Liver (tissue), 9 donors: ENCODE measurements around the gene CACNA1D. TPM values are rescaled to one million over a fixed set of nuclear protein-coding genes. Genes with fewer than 3 reads are reported as not detected.
A peak's percentile ranks its signal among the peaks of the same experiment; 100 is the strongest.

Experiments used
- DNase-seq: peaks from one replicate; pipeline ENCODE4 v3.0.0-alpha.2; 2017; ENCODE audit warnings: low spot score
- H3K27ac ChIP-seq, 2 donors: one replicate each; pipeline ENCODE4 v1.7.0; 2013; ENCODE audit warnings: inconsistent platforms in 2 of 2, low read length in 2 of 2, control low read depth in 1 of 2, low read depth in 1 of 2, mild to moderate bottlenecking in 1 of 2
- H3K27me3 ChIP-seq, 4 donors: one replicate each; pipeline versions ENCODE4 v1.6.1 to v1.7.0; 2013; ENCODE audit warnings: low read length in 3 of 4, inconsistent platforms in 1 of 4, mild to moderate bottlenecking in 1 of 4, moderate library complexity in 1 of 4; ENCODE audit not compliant: control insufficient read depth in 4 of 4, insufficient read depth in 4 of 4
- H3K36me3 ChIP-seq, 4 donors: one replicate each; pipeline versions ENCODE4 v1.6.1 to v1.7.0; 2013; ENCODE audit warnings: low read length in 3 of 4, mild to moderate bottlenecking in 3 of 4, low read depth in 1 of 4, moderate library complexity in 1 of 4; ENCODE audit not compliant: control insufficient read depth in 4 of 4, insufficient read depth in 3 of 4
- H3K4me1 ChIP-seq, 4 donors: one replicate each; pipeline versions ENCODE4 v1.6.1 to v1.7.0; 2013; ENCODE audit warnings: low read length in 3 of 4, mild to moderate bottlenecking in 3 of 4, moderate library complexity in 1 of 4; ENCODE audit not compliant: control insufficient read depth in 4 of 4, insufficient read depth in 4 of 4
- H3K4me3 ChIP-seq, 3 donors: one replicate each; pipeline versions ENCODE4 v1.6.1 to v1.7.0; 2013; ENCODE audit warnings: low read length in 3 of 3, control low read depth in 1 of 3, low read depth in 1 of 3, mild to moderate bottlenecking in 1 of 3
- H3K9ac ChIP-seq, 2 donors: one replicate each; pipeline ENCODE4 v1.7.0; 2013; ENCODE audit warnings: low read length in 2 of 2, mild to moderate bottlenecking in 2 of 2, moderate library complexity in 2 of 2, control low read depth in 1 of 2, low read depth in 1 of 2
- H3K9me3 ChIP-seq, 4 donors: one replicate each; pipeline versions ENCODE4 v1.6.1 to v1.7.0; 2013; ENCODE audit warnings: low read length in 3 of 4; ENCODE audit not compliant: control insufficient read depth in 4 of 4
- EGR1 ChIP-seq, 2 donors: IDR thresholded peaks; 2 replicates each; pipeline ENCODE4 v1.6.1; 2016 to 2018; ENCODE audit warnings: antibody characterized with exemption in 2 of 2, low read depth in 2 of 2
- FOXA1 ChIP-seq: IDR thresholded peaks from 2 replicates; pipeline ENCODE4 v1.6.1; 2016; ENCODE audit warnings: antibody characterized with exemption
- FOXA2 ChIP-seq: IDR thresholded peaks from 2 replicates; pipeline ENCODE4 v1.6.1; 2016; ENCODE audit warnings: antibody characterized with exemption
- GABPA ChIP-seq, 2 donors: IDR thresholded peaks in 1 of 2; conservative IDR thresholded peaks in 1 of 2; 2 replicates each; pipeline ENCODE4 v1.6.1; 2016; ENCODE audit warnings: antibody characterized with exemption in 2 of 2, mild to moderate bottlenecking in 1 of 2, moderate library complexity in 1 of 2
- HNF4A ChIP-seq, 2 donors: conservative IDR thresholded peaks; 2 replicates each; pipeline ENCODE4 v1.6.1; 2016; ENCODE audit warnings: antibody characterized with exemption in 2 of 2, mild to moderate bottlenecking in 2 of 2
- HNF4G ChIP-seq: IDR thresholded peaks from 2 replicates; pipeline ENCODE4 v1.6.1; 2016; ENCODE audit warnings: antibody characterized with exemption
- JUND ChIP-seq, 2 donors: IDR thresholded peaks; 2 replicates each; pipeline ENCODE4 v1.6.1; 2016; ENCODE audit warnings: antibody characterized with exemption in 2 of 2
- NR2F2 ChIP-seq: IDR thresholded peaks from 2 replicates; pipeline ENCODE4 v1.6.1; 2016; ENCODE audit warnings: antibody characterized with exemption
- RAD21 ChIP-seq, 2 donors: IDR thresholded peaks; 2 replicates each; pipeline ENCODE4 v1.6.1; 2016; ENCODE audit warnings: antibody characterized with exemption in 2 of 2, mild to moderate bottlenecking in 2 of 2
- RXRA ChIP-seq, 2 donors: IDR thresholded peaks; 2 replicates each; pipeline ENCODE4 v1.6.1; 2017 to 2018; ENCODE audit warnings: antibody characterized with exemption in 2 of 2, mild to moderate bottlenecking in 1 of 2
- YY1 ChIP-seq: IDR thresholded peaks from 2 replicates; pipeline ENCODE4 v1.6.1; 2016; ENCODE audit warnings: antibody characterized with exemption, mild to moderate bottlenecking
- WGBS: extraction: QIAGEN DNeasy Blood & Tissue Kit; methylation state at CpG from one replicate; pipeline ENCODE4 v1.1.7; 2013; 5-methylcytosine and 5-hydroxymethylcytosine counted together
- polyA plus RNA-seq, 2 donors: library from polyadenylated mRNA; stranded (reverse) in 1 of 2; unstranded in 1 of 2; fragments of 200-250 nt in 1 of 2; fragments of >200 nt in 1 of 2; fragmentation: Nextera tagmentation in 1 of 2; extraction: Ambion mirVana in 1 of 2; gene quantifications; one replicate each; pipeline versions ENCODE4 v1.2.1 to v1.2.3, GENCODE V29; 2013 to 2015
- total RNA-seq, 2 donors: library from RNA; depleted of rRNA; stranded (reverse); fragments of >200 nt; gene quantifications; one replicate each; pipeline ENCODE4 v1.2.3, GENCODE V29; 2014
- TF ChIP-seq, protein P1 (sequence below): IDR thresholded peaks from 2 replicates; pipeline ENCODE4 v1.6.1; 2016; ENCODE audit warnings: antibody characterized with exemption, mild to moderate bottlenecking
- TF ChIP-seq, protein P2 (sequence below): IDR thresholded peaks from 2 replicates; pipeline ENCODE4 v1.6.1; 2016; ENCODE audit warnings: antibody characterized with exemption
- TF ChIP-seq, protein P3 (sequence below): fragments of 150-350 bp; IDR thresholded peaks from 2 replicates; pipeline ENCODE4 v1.5.1; 2017; ENCODE audit warnings: improper control_type of control experiment, low read depth, low read length; ENCODE audit not compliant: missing input control
- TF ChIP-seq, protein P4 (sequence below): IDR thresholded peaks from 2 replicates; pipeline ENCODE4 v1.6.1; 2016; ENCODE audit warnings: antibody characterized with exemption
- TF ChIP-seq, protein P5 (sequence below): IDR thresholded peaks from 2 replicates; pipeline ENCODE4 v1.6.1; 2016; ENCODE audit warnings: antibody characterized with exemption
- donor health status: healthy.
- donor health status: healthy.
- donor health status: healthy.
- donor health status: healthy.
- donor health status: healthy.

The CACNA1D gene
- total and polyA plus RNA-seq, 4 donors, result 1.8 to 18.9 (median 3.4) TPM

DNA sequence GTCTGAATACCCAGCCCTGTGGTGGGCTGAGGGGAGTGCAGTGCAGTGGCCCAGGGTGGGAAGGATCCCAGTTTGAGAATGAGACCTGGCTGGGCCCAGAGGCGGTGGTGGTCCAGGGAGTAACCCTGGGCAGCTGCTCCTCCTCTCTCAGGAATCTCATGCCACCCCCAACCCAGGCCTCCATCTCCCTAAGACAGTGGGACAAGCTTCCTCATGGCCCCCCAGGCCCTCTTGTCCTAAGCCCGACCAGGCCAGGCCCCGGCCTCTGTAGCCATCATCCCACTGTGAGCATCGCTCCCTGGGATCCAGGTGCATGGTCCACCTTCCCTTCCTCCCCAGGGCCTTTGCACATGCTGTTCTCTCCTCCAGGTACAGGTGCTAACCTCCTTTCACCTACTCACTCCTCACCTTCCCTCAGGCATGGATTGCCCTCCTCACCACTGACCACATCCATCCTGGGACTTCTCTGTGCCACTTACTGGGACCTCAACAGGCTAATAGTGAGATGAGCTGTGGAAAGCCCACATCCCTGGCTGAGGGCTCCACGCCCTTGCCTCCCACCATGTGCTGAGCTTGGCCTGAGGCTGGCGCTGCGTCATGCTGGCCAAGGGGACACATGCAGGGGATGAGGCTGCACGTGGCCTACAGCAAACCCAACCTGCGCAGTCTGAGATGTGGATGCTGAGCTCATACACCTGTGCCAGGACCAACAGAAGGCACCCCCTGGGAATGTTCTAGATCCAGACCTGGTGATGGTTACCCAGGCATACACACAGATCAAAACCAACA, 341.9 kb downstream of the CACNA1D start:
- no peak overlapping the region for H3K9ac ChIP-seq
- no peaks in the 10 kb centered on the region for H3K9me3 ChIP-seq
- 97% methylated on average over 9 of the region's 9 CpGs for WGBS
- no peak for DNase-seq
- no peak overlapping the region for H3K27ac ChIP-seq
- H3K27me3 ChIP-seq, result no peaks in the 10 kb centered on the region
- peaks cover 4 to 29% (median 11%) of the 10 kb centered on the region in 4 donors for H3K36me3 ChIP-seq
- no peak overlapping the region for H3K4me3 ChIP-seq
- no peak for TF ChIP-seq EGR1 (IDR thresholded peaks at IDR 0.05; ENCODE audit: low read depth in 2 of 2)
- H3K4me1 ChIP-seq, result peaks cover 0 to 27% (median 2%) of the 10 kb centered on the region in 4 donors

DNA sequence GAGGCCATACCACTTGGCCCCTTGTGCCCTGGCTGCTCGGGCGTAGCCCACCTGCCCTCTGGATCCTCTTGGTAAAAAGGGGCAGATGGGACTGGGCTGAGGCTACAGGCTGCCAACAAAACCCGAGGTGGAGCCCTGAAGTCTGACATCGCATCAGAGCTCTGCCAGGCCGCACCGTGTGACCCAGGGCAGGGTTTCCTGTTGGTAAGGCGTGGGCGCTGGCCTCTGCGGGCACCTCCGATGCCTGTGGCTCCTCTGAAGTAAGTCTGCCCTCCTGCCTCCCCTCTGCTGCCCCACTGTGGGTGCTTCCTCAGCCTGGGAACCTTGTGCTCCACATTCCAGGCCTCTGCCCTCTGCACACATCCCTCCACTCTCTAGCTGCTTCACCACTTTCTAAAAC, 342.9 kb downstream of the CACNA1D start:
- TF ChIP-seq FOXA1, result no peak
- no peak for TF ChIP-seq JUND (IDR thresholded peaks at IDR 0.05)
- no peak for TF ChIP-seq RAD21 (IDR thresholded peaks at IDR 0.05)
- TF ChIP-seq HNF4G, result no peak
- TF ChIP-seq, protein P1, sequence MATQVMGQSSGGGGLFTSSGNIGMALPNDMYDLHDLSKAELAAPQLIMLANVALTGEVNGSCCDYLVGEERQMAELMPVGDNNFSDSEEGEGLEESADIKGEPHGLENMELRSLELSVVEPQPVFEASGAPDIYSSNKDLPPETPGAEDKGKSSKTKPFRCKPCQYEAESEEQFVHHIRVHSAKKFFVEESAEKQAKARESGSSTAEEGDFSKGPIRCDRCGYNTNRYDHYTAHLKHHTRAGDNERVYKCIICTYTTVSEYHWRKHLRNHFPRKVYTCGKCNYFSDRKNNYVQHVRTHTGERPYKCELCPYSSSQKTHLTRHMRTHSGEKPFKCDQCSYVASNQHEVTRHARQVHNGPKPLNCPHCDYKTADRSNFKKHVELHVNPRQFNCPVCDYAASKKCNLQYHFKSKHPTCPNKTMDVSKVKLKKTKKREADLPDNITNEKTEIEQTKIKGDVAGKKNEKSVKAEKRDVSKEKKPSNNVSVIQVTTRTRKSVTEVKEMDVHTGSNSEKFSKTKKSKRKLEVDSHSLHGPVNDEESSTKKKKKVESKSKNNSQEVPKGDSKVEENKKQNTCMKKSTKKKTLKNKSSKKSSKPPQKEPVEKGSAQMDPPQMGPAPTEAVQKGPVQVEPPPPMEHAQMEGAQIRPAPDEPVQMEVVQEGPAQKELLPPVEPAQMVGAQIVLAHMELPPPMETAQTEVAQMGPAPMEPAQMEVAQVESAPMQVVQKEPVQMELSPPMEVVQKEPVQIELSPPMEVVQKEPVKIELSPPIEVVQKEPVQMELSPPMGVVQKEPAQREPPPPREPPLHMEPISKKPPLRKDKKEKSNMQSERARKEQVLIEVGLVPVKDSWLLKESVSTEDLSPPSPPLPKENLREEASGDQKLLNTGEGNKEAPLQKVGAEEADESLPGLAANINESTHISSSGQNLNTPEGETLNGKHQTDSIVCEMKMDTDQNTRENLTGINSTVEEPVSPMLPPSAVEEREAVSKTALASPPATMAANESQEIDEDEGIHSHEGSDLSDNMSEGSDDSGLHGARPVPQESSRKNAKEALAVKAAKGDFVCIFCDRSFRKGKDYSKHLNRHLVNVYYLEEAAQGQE, result no peak
- TF ChIP-seq GABPA (IDR thresholded peaks at IDR 0.05 in 1 of 2, conservative IDR thresholded peaks at IDR 0.05 in 1 of 2), result no peak
- TF ChIP-seq EGR1 (IDR thresholded peaks at IDR 0.05; ENCODE audit: low read depth in 2 of 2), result no peak
- no peak for TF ChIP-seq RXRA (IDR thresholded peaks at IDR 0.05)
- TF ChIP-seq, protein P2, sequence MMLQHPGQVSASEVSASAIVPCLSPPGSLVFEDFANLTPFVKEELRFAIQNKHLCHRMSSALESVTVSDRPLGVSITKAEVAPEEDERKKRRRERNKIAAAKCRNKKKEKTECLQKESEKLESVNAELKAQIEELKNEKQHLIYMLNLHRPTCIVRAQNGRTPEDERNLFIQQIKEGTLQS, result no peak
- TF ChIP-seq, protein P3, sequence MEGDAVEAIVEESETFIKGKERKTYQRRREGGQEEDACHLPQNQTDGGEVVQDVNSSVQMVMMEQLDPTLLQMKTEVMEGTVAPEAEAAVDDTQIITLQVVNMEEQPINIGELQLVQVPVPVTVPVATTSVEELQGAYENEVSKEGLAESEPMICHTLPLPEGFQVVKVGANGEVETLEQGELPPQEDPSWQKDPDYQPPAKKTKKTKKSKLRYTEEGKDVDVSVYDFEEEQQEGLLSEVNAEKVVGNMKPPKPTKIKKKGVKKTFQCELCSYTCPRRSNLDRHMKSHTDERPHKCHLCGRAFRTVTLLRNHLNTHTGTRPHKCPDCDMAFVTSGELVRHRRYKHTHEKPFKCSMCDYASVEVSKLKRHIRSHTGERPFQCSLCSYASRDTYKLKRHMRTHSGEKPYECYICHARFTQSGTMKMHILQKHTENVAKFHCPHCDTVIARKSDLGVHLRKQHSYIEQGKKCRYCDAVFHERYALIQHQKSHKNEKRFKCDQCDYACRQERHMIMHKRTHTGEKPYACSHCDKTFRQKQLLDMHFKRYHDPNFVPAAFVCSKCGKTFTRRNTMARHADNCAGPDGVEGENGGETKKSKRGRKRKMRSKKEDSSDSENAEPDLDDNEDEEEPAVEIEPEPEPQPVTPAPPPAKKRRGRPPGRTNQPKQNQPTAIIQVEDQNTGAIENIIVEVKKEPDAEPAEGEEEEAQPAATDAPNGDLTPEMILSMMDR, result no peak
- Histone ChIP-seq H3K27ac (no peak overlapping the region), H3K36me3 (peaks cover 4 to 29% (median 11%) of the 10 kb centered on the region in 4 donors), H3K4me1 (peaks cover 0 to 34% (median 5%) of the 10 kb centered on the region in 4 donors), H3K9me3 (no peaks in the 10 kb centered on the region), H3K27me3 (no peaks in the 10 kb centered on the region), H3K4me3 (no peak overlapping the region), H3K9ac (no peak overlapping the region)
- WGBS, result 87% methylated on average over 10 of the region's 10 CpGs
- no peak for DNase-seq

DNA sequence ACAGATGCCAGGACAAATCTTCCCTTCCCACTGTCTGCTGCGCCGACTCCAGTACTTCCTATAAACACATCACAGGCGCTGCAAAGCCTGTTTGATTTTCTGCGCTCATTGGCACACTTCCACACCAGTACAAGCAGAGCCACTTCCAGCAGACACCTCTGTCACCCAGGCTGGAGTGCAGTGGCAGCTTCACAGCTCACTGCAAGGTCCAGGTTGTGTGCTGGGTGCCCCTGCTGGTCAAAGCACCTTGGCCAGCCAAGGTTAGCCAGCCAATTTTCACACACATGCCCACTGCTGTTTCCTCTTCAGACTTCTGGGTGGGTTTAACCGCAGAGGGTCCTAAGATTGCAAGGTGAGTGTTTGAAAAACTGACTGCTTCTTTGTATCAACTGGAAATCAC, 346.9 kb downstream of the CACNA1D start:
- peak; percentile 42 for DNase-seq
- Histone ChIP-seq H3K9me3 (no peaks in the 10 kb centered on the region), H3K4me1 (peaks cover 0 to 48% (median 15%) of the 10 kb centered on the region in 4 donors), H3K36me3 (peaks cover 4 to 23% (median 7%) of the 10 kb centered on the region in 4 donors), H3K27ac (peak overlapping the region; percentile 98 to 99), H3K4me3 (no peak overlapping the region), H3K9ac (peak overlapping the region; percentile 31 to 69), H3K27me3 (no peaks in the 10 kb centered on the region)
- WGBS, result 39% methylated on average over 5 of the region's 5 CpGs
- TF ChIP-seq JUND (IDR thresholded peaks at IDR 0.05) (no peak), YY1 (peak; percentile 46), EGR1 (IDR thresholded peaks at IDR 0.05; ENCODE audit: low read depth in 2 of 2) (peak in 1 of 2 donors; percentile 8), FOXA2 (no peak), HNF4A (conservative IDR thresholded peaks at IDR 0.05) (peak; percentile 65 to 75), HNF4G (no peak), RAD21 (IDR thresholded peaks at IDR 0.05) (peak; percentile 59 to 67), NR2F2 (no peak), GABPA (IDR thresholded peaks at IDR 0.05 in 1 of 2, conservative IDR thresholded peaks at IDR 0.05 in 1 of 2) (no peak)
- TF ChIP-seq, protein P4, sequence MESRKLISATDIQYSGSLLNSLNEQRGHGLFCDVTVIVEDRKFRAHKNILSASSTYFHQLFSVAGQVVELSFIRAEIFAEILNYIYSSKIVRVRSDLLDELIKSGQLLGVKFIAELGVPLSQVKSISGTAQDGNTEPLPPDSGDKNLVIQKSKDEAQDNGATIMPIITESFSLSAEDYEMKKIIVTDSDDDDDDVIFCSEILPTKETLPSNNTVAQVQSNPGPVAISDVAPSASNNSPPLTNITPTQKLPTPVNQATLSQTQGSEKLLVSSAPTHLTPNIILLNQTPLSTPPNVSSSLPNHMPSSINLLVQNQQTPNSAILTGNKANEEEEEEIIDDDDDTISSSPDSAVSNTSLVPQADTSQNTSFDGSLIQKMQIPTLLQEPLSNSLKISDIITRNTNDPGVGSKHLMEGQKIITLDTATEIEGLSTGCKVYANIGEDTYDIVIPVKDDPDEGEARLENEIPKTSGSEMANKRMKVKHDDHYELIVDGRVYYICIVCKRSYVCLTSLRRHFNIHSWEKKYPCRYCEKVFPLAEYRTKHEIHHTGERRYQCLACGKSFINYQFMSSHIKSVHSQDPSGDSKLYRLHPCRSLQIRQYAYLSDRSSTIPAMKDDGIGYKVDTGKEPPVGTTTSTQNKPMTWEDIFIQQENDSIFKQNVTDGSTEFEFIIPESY, result no peak
- TF ChIP-seq, protein P5, sequence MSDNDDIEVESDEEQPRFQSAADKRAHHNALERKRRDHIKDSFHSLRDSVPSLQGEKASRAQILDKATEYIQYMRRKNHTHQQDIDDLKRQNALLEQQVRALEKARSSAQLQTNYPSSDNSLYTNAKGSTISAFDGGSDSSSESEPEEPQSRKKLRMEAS, result peak; percentile 32
- TF ChIP-seq, protein P3, result peak; percentile 33
